HepG2 (cell line): ENCODE results near the gene FNDC7. TPM values are rescaled to one million over a fixed set of nuclear protein-coding genes. Genes with fewer than 3 reads are reported as not detected.

ENCODE experiments used
- BORCS8-MEF2B ChIP-seq: sonication (generic); formaldehyde crosslinking; IDR thresholded peaks from 2 replicates; pipeline ENCODE4 v1.8.0; 2022; ENCODE audit warnings: mild to moderate bottlenecking, missing genetic modification reagents
- KDM5B ChIP-seq: sonication (generic); formaldehyde crosslinking; IDR thresholded peaks from 2 replicates; pipeline ENCODE4 v1.4.0; 2020; ENCODE audit warnings: missing genetic modification reagents, mild to moderate bottlenecking, borderline replicate concordance
- KMT2A ChIP-seq: sonication (generic); formaldehyde crosslinking; IDR thresholded peaks from 2 replicates; pipeline ENCODE4 v1.4.0; 2020; ENCODE audit warnings: missing genetic modification reagents
- MAFG ChIP-seq: sonication (generic); formaldehyde crosslinking; IDR thresholded peaks from 2 replicates; pipeline ENCODE4 v1.5.1; 2020; ENCODE audit warnings: mild to moderate bottlenecking, missing genetic modification reagents
- MATR3 ChIP-seq: sonication (generic); formaldehyde crosslinking; IDR thresholded peaks from 2 replicates; pipeline ENCODE4 v1.4.0; 2020; ENCODE audit warnings: missing genetic modification reagents
- MED13 ChIP-seq: sonication (generic); formaldehyde crosslinking; IDR thresholded peaks from 2 replicates; pipeline ENCODE4 v1.5.0; 2020; ENCODE audit warnings: missing genetic modification reagents
- MZF1 ChIP-seq: sonication (generic); formaldehyde crosslinking; IDR thresholded peaks from 2 replicates; pipeline ENCODE4 v1.8.1; 2023; ENCODE audit warnings: mild to moderate bottlenecking, missing genetic modification reagents, borderline replicate concordance
- NONO ChIP-seq, 2 experiments: fragments of 450-650 bp in 1 of 2; sonication (generic) in 1 of 2; formaldehyde crosslinking in 1 of 2; IDR thresholded peaks in 1 of 2; conservative IDR thresholded peaks in 1 of 2; 2 replicates each; pipeline versions ENCODE4 v1.6.1 to v1.8.0; 2017 to 2022; ENCODE audit warnings: mild to moderate bottlenecking in 1 of 2, missing genetic modification reagents in 1 of 2, moderate library complexity in 1 of 2
- PAWR ChIP-seq: sonication (generic); formaldehyde crosslinking; IDR thresholded peaks from 2 replicates; pipeline ENCODE4 v1.4.0; 2020; ENCODE audit warnings: missing genetic modification reagents, mild to moderate bottlenecking, borderline replicate concordance
- PAXIP1 ChIP-seq: sonication (generic); formaldehyde crosslinking; conservative IDR thresholded peaks from 2 replicates; pipeline ENCODE4 v1.4.0; 2020; ENCODE audit warnings: mild to moderate bottlenecking, missing genetic modification reagents, moderate library complexity
- RARA ChIP-seq: IDR thresholded peaks from 2 replicates; pipeline ENCODE4 v1.6.1; 2016; ENCODE audit warnings: missing genetic modification reagents, missing compliant biosample characterization
- SALL1 ChIP-seq: sonication (generic); formaldehyde crosslinking; IDR thresholded peaks from 2 replicates; pipeline ENCODE4 v1.8.0; 2022; ENCODE audit warnings: mild to moderate bottlenecking, missing genetic modification reagents
- TBP ChIP-seq: sonication (generic); formaldehyde crosslinking; IDR thresholded peaks from 2 replicates; pipeline ENCODE4 v1.5.0; 2020; ENCODE audit warnings: missing genetic modification reagents
- TCF7 ChIP-seq: sonication (generic); IDR thresholded peaks from 2 replicates; pipeline ENCODE4 v1.6.1; 2016; ENCODE audit warnings: antibody characterized with exemption, low read depth
- ZNF292 ChIP-seq: sonication (generic); formaldehyde crosslinking; IDR thresholded peaks from 2 replicates; pipeline ENCODE4 v1.8.1; 2022; ENCODE audit warnings: mild to moderate bottlenecking, low read depth, missing genetic modification reagents, borderline replicate concordance
- ZNF331 ChIP-seq: sonication (generic); formaldehyde crosslinking; IDR thresholded peaks from 2 replicates; pipeline ENCODE4 v1.4.0; 2020; ENCODE audit warnings: missing genetic modification reagents
- ZNF44 ChIP-seq: sonication (generic); formaldehyde crosslinking; IDR thresholded peaks from 2 replicates; pipeline ENCODE4 v1.5.1; 2020; ENCODE audit warnings: mild to moderate bottlenecking, missing genetic modification reagents
- ZNF484 ChIP-seq: sonication (generic); formaldehyde crosslinking; IDR thresholded peaks from 2 replicates; pipeline ENCODE4 v1.5.1; 2020; ENCODE audit warnings: mild to moderate bottlenecking, low read depth, missing genetic modification reagents, borderline replicate concordance
- ZNF510 ChIP-seq: sonication (generic); formaldehyde crosslinking; IDR thresholded peaks from 2 replicates; pipeline ENCODE4 v1.4.0; 2020; ENCODE audit warnings: low read depth, mild to moderate bottlenecking, missing genetic modification reagents
- ZNF674 ChIP-seq: sonication (generic); formaldehyde crosslinking; IDR thresholded peaks from 2 replicates; pipeline ENCODE4 v1.5.0; 2020; ENCODE audit warnings: low read depth, mild to moderate bottlenecking, missing genetic modification reagents
- ZNF746 ChIP-seq: sonication (generic); formaldehyde crosslinking; IDR thresholded peaks from 2 replicates; pipeline ENCODE4 v1.8.0; 2022; ENCODE audit warnings: mild to moderate bottlenecking, missing genetic modification reagents
- ZNF816 ChIP-seq: sonication (generic); formaldehyde crosslinking; IDR thresholded peaks from 2 replicates; pipeline ENCODE4 v1.8.0; 2022; ENCODE audit warnings: missing genetic modification reagents, mild to moderate bottlenecking, borderline replicate concordance
- ZSCAN5A ChIP-seq: sonication (generic); formaldehyde crosslinking; IDR thresholded peaks from 2 replicates; pipeline ENCODE4 v1.8.0; 2022; ENCODE audit warnings: mild to moderate bottlenecking, missing genetic modification reagents, borderline replicate concordance
- polyA plus RNA-seq, 8 experiments: library from polyadenylated mRNA; depleted of rRNA in 3 of 8; stranded (reverse) in 7 of 8; unstranded in 1 of 8; fragments of >200 nt; fragmentation: Illumina TruSeq in 4 of 8; extraction: Trizol in 4 of 8; gene quantifications; 2 replicates each; pipeline versions ENCODE4 v1.2.1 to v1.2.3, GENCODE V29; 2011 to 2016; ENCODE audit warnings: low read depth in 4 of 8, missing spikeins in 1 of 8, mixed read lengths in 1 of 8; ENCODE audit not compliant: insufficient read depth in 1 of 8
- total RNA-seq, 5 experiments: library from RNA; depleted of rRNA; stranded (reverse); fragments of >200 nt; fragmentation: Illumina TruSeq; extraction: Trizol; gene quantifications; 2 replicates each; pipeline ENCODE4 v1.2.3, GENCODE V29; 2016; ENCODE audit warnings: low read depth in 1 of 5
- TF ChIP-seq, protein P1 (sequence below): sonication (generic); formaldehyde crosslinking; conservative IDR thresholded peaks from 2 replicates; pipeline ENCODE4 v1.4.0; 2020; ENCODE audit warnings: missing genetic modification reagents

The FNDC7 gene
- total and polyA plus RNA-seq, 2 of the 13 experiments (the other 11 are each of a cell fraction or from before 2014, with no cell fraction given): 0.03 TPM; not detected in 1

DNA sequence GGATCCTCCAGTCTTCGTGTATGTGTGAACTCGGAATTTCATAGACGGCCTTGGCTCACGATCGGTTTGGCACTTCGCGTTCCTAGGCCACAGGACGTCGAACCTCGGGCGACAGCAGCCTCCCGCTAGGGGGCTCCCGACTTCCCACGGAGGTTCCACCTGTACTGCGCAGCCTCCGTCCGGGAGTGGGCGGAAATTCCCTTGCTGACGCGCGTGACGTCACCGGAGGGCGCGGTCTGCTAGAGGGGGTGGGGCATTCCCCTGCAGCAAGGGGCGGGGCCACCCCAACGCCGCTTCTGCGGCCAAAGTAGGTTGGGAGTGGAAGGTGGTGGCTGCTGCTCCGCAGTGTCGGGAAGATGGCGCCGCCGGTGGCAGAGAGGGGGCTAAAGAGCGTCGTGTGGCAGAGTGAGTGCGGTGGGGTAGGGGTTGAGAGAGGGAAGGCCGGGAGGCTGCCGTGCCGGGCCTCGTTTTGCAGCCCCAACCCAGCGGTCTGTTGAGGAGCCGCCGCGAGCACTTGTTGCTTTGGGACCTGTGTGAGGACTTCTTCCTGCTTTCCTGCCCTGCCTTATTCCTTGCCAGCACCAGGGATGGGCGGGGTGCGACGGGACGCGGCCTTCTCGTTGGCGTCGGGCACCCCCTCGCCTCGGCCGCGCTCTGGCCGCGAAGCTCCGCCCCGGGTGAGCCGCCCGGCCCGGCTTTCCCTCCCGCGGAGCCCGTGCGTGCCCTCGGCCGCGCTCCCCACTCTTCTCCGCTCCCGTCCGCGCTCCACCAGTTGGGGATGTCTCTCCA lies 33.9 kb downstream of the FNDC7 start, which contains the start of gene STXBP3 (continued):
- TF ChIP-seq PAXIP1 (CRISPR knock-in tag) (peak; percentile 50; the same call in 1 of the 2 replicates), ZNF331 (CRISPR knock-in tag) (peak; percentile 64; the same call in 1 of the 2 replicates), ZNF484 (CRISPR knock-in tag) (no peak), TCF7 (no peak), MATR3 (CRISPR knock-in tag) (no peak), BORCS8-MEF2B (CRISPR knock-in tag) (no peak; the same call in 1 of the 2 replicates), MED13 (no peak), ZNF510 (peak; percentile 56), RARA (CRISPR knock-in tag) (peak; percentile 43; the same call in 1 of the 2 replicates), MAFG (CRISPR knock-in tag) (no peak), ZNF746 (CRISPR knock-in tag) (peak; percentile 69; the same call in 1 of the 2 replicates), ZNF816 (no peak), ZNF674 (no peak), SALL1 (CRISPR knock-in tag) (peak; percentile 89), KDM5B (CRISPR knock-in tag) (peak; percentile 75; the same call in 1 of the 2 replicates), ZSCAN5A (CRISPR knock-in tag) (no peak), PAWR (no peak), MZF1 (CRISPR knock-in tag) (no peak), TBP (no peak), ZNF44 (CRISPR knock-in tag) (peak; percentile 36; the same call in 1 of the 2 replicates), NONO (IDR thresholded peaks at IDR 0.05) (no peak), NONO (CRISPR knock-in tag; conservative IDR thresholded peaks at IDR 0.05) (peak; percentile 81; the same call in 1 of the 2 replicates), KMT2A (CRISPR knock-in tag) (peak; percentile 76), ZNF292 (CRISPR knock-in tag) (0 out of 2 replicates have a peak, but pooled peaks have one; percentile 34)
- TF ChIP-seq, protein P1, sequence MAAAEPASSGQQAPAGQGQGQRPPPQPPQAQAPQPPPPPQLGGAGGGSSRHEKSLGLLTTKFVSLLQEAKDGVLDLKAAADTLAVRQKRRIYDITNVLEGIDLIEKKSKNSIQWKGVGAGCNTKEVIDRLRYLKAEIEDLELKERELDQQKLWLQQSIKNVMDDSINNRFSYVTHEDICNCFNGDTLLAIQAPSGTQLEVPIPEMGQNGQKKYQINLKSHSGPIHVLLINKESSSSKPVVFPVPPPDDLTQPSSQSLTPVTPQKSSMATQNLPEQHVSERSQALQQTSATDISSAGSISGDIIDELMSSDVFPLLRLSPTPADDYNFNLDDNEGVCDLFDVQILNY: no peak
